PC-9 (cell line): Measurements from ENCODE around the gene ENKD1.

Source experiments
- CTCF ChIP-seq: fragments of 200-600 bp; sonication (generic); conservative IDR thresholded peaks from 2 replicates; pipeline ENCODE4 v1.6.1; 2017; ENCODE audit warnings: mixed run types, antibody characterized with exemption, mild to moderate bottlenecking, moderate library complexity
- EZH2 ChIP-seq: fragments of 200-600 bp; sonication (generic); IDR thresholded peaks from 2 replicates; pipeline ENCODE4 v1.8.0; 2017; ENCODE audit warnings: antibody characterized with exemption, low read depth

- TF ChIP-seq CTCF (no peak), EZH2 (no peak)
Observed at GRCh38 chr16:67707790-67708189, 41.2 kb upstream of the ENKD1 start.
